Retinal pigment epithelial cell (primary cell): ENCODE results near the gene CNTN3.

Source experiments
- DNase-seq: peaks from one replicate; pipeline ENCODE4 v3.0.0-alpha.2; 2010; ENCODE audit warnings: low read depth
- H3K4me3 ChIP-seq: 2 replicates; pipeline ENCODE4 v1.5.1; 2011; ENCODE audit warnings: mild to moderate bottlenecking, low read length, control low read depth, moderate library complexity
- CTCF ChIP-seq: conservative IDR thresholded peaks from 2 replicates; pipeline ENCODE4 v1.5.1; 2011; ENCODE audit warnings: low read depth, low read length, control low read depth, inconsistent platforms

The CNTN3 gene

GRCh38 chr3:74630602-74631001, 16.1 kb upstream of the CNTN3 start:
- no peak for DNase-seq

DNA sequence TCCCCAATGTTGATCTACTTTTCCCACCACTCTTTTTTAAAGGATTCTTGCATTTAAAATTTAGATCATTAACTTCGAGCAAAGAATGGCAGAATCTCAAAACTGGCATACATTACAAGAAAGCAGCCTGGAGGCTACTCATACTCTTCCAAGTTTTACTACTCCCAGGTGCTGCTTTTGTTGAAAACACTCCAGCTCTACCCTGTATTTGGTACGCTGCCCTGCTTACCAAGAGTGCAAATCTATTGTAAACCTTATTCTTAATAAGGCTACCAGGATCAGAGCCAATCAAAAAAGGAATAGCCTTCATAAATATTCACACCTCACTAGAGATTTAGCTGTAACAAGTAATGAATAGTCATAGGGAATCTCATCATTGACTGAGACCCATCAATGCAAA, 11.6 kb upstream of the CNTN3 start:
- H3K4me3 ChIP-seq = no peak overlapping the region
- no peak for TF ChIP-seq CTCF
- DNase-seq = no peak

More at GRCh38 chr3:74630602-74631001, 16.1 kb upstream of the CNTN3 start:
- peak; percentile 34 for TF ChIP-seq CTCF
- no peak overlapping the region for H3K4me3 ChIP-seq

GRCh38 chr3:74624301-74624700, 9.8 kb upstream of the CNTN3 start:
- TF ChIP-seq CTCF = no peak
- H3K4me3 ChIP-seq = no peak overlapping the region
- no peak for DNase-seq

GRCh38 chr3:74623261-74623836, 8.9 kb upstream of the CNTN3 start:
- no peak overlapping the region for H3K4me3 ChIP-seq
- TF ChIP-seq CTCF = no peak
- DNase-seq = no peak

- no peak for DNase-seq
- no peak overlapping the region for H3K4me3 ChIP-seq
- no peak for TF ChIP-seq CTCF
Measured at GRCh38 chr3:74621581-74621980, 7.1 kb upstream of the CNTN3 start.

DNA sequence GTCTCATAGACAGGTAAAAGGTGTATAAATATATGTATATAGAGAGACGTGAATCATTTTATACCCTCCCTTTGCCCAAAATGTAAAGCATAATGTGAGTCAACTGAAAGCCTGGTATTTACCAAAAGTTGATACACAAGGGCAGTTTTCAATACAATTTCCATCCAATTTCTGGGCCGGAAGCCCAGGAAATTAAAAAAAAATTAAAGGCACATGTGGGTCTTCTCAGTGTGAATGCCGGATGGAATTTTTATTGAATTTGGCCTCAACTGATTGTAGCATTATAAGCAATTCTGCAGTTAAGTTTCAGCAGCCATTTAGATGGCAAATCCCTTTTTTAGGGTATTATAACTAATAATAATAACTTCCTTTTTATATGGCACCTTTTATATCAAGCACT, 3.3 kb upstream of the CNTN3 start:
- no peak overlapping the region for H3K4me3 ChIP-seq
- TF ChIP-seq CTCF = no peak
- DNase-seq = no peak

- no peak for DNase-seq
- no peak for TF ChIP-seq CTCF
- H3K4me3 ChIP-seq = peak overlapping the region; percentile 46
Measured at GRCh38 chr3:74613521-74614106, 845 bp downstream of the CNTN3 start.
